Gastroesophageal sphincter (tissue), 4 donors: ENCODE results near the gene CELSR1. TPM values are rescaled to one million over a fixed set of nuclear protein-coding genes. Genes with fewer than 3 reads are reported as not detected.
A peak's percentile ranks its signal among the peaks of the same experiment; 100 is the strongest.

ENCODE experiments used
- ATAC-seq: fragments of 150-250 bp; one replicate; pipeline ENCODE4 v1.9.1; 2016; ENCODE audit warnings: mild to moderate bottlenecking, moderate library complexity
- H3K27ac ChIP-seq, 4 donors: fragments of 200-600 bp; sonication (generic) in 3 of 4; 1 replicate in 3 of 4; 2 replicates in 1 of 4; pipeline ENCODE4 v1.5.1; 2016 to 2019
- H3K27me3 ChIP-seq: fragments of 200-600 bp; sonication (generic); one replicate; pipeline ENCODE4 v1.5.1; 2019
- H3K36me3 ChIP-seq, 2 donors: fragments of 200-600 bp; sonication (generic); one replicate each; pipeline ENCODE4 v1.5.1; 2019; ENCODE audit warnings: control low read depth in 1 of 2
- H3K4me1 ChIP-seq, 3 donors: fragments of 200-600 bp; sonication (generic); 1 replicate in 2 of 3; 2 replicates in 1 of 3; pipeline ENCODE4 v1.5.1; 2016 to 2019; ENCODE audit warnings: control low read depth in 2 of 3
- H3K4me3 ChIP-seq, 2 donors: fragments of 200-600 bp; sonication (generic); one replicate each; pipeline ENCODE4 v1.5.1; 2019; ENCODE audit warnings: mild to moderate bottlenecking in 1 of 2, moderate library complexity in 1 of 2
- H3K9me3 ChIP-seq, 3 donors: fragments of 200-600 bp; sonication (generic); one replicate each; pipeline ENCODE4 v1.5.1; 2017 to 2019; ENCODE audit warnings: control low read depth in 2 of 3
- EP300 ChIP-seq: sonication (generic); formaldehyde crosslinking; IDR thresholded peaks from one replicate; pipeline ENCODE4 v1.6.1; 2017; ENCODE audit warnings: antibody characterized with exemption, mild to moderate bottlenecking
- POLR2A ChIP-seq, 2 donors: fragments of 450-650 bp; IDR thresholded peaks; one replicate each; pipeline ENCODE4 v1.6.1; 2017; ENCODE audit warnings: antibody characterized with exemption in 2 of 2, mild to moderate bottlenecking in 2 of 2, moderate library complexity in 1 of 2
- POLR2AphosphoS5 ChIP-seq: sonication (generic); formaldehyde crosslinking; IDR thresholded peaks from one replicate; pipeline ENCODE4 v1.6.1; 2017; ENCODE audit warnings: antibody characterized with exemption
- WGBS, 2 donors: methylation state at CpG; one replicate each; pipeline ENCODE4 v1.1.5; 2018; ENCODE audit warnings: low coverage in 1 of 2; 5-methylcytosine and 5-hydroxymethylcytosine counted together
- total RNA-seq, 4 donors: library from RNA; depleted of rRNA; stranded (reverse); fragments of >200 nt; gene quantifications; one replicate each; pipeline ENCODE4 v1.1.0, GENCODE V29; 2016
- TF ChIP-seq, protein P1 (sequence below), 4 experiments: fragments of 200-600 bp in 2 of 4; fragments of 450-650 bp in 2 of 4; sonication (generic) in 1 of 4; IDR thresholded peaks; one replicate each; pipeline ENCODE4 v1.5.1; 2017 to 2019; ENCODE audit warnings: antibody characterized with exemption in 4 of 4, mild to moderate bottlenecking in 2 of 4, moderate library complexity in 2 of 4

The CELSR1 gene
- total RNA-seq, 4 donors from 2014 or later: 1.7 to 4.8 (median 4.3) TPM

DNA sequence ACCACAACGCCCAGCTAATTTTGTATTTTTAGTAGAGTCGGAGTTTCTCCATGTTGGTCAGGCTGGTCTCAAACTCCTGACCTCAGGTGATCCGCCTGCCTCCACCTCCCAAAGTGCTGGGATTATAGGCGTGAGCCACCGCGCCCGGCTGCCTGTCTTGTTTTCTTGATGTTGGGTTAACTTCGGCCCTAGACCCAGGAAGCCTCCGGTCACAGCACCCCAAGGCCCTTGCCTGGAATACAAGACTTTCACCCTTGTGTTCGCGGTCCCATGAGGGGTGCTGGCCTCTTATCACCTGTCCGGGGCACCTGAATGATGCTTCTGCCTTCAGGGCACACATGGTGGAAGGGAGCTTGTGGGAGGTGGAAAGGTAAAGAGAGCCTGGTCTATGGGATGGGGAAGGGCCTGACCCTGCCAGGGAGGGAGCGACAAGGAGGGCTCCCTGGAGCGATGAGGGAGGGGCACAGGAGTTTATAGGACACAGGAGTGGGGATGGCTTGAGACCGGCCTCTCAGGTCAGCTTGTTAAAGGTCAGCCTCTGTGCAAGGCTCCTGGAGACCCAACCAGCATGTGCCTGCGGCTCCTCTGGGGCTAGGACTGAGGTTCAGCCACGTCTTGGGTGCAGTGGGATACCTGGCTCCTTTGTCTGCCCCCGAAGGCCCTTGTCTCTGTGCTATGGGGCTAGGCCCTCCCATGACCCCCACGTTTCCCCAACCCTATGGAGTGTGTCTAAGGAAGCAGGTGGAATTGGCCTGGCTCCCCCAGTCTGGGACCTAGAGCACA is 48.1 kb upstream of the CELSR1 start:
- no peak overlapping the region for H3K4me3 ChIP-seq
- H3K36me3 ChIP-seq: no peaks in the 10 kb centered on the region
- no peak for ATAC-seq
- 92 to 100% methylated on average over 3 to 8 of the region's 19 CpGs for WGBS, 2 donors
- H3K9me3 ChIP-seq: no peaks in the 10 kb centered on the region
- no peak overlapping the region for H3K27ac ChIP-seq
- TF ChIP-seq POLR2A (IDR thresholded peaks at IDR 0.05): no peak
- TF ChIP-seq EP300: no peak
- TF ChIP-seq POLR2AphosphoS5: no peak
- TF ChIP-seq, protein P1, sequence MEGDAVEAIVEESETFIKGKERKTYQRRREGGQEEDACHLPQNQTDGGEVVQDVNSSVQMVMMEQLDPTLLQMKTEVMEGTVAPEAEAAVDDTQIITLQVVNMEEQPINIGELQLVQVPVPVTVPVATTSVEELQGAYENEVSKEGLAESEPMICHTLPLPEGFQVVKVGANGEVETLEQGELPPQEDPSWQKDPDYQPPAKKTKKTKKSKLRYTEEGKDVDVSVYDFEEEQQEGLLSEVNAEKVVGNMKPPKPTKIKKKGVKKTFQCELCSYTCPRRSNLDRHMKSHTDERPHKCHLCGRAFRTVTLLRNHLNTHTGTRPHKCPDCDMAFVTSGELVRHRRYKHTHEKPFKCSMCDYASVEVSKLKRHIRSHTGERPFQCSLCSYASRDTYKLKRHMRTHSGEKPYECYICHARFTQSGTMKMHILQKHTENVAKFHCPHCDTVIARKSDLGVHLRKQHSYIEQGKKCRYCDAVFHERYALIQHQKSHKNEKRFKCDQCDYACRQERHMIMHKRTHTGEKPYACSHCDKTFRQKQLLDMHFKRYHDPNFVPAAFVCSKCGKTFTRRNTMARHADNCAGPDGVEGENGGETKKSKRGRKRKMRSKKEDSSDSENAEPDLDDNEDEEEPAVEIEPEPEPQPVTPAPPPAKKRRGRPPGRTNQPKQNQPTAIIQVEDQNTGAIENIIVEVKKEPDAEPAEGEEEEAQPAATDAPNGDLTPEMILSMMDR (IDR thresholded peaks at IDR 0.05): no peak
- H3K4me1 ChIP-seq: peaks cover 0 to 54% (median 14%) of the 10 kb centered on the region in 3 donors
- no peaks in the 10 kb centered on the region for H3K27me3 ChIP-seq

DNA sequence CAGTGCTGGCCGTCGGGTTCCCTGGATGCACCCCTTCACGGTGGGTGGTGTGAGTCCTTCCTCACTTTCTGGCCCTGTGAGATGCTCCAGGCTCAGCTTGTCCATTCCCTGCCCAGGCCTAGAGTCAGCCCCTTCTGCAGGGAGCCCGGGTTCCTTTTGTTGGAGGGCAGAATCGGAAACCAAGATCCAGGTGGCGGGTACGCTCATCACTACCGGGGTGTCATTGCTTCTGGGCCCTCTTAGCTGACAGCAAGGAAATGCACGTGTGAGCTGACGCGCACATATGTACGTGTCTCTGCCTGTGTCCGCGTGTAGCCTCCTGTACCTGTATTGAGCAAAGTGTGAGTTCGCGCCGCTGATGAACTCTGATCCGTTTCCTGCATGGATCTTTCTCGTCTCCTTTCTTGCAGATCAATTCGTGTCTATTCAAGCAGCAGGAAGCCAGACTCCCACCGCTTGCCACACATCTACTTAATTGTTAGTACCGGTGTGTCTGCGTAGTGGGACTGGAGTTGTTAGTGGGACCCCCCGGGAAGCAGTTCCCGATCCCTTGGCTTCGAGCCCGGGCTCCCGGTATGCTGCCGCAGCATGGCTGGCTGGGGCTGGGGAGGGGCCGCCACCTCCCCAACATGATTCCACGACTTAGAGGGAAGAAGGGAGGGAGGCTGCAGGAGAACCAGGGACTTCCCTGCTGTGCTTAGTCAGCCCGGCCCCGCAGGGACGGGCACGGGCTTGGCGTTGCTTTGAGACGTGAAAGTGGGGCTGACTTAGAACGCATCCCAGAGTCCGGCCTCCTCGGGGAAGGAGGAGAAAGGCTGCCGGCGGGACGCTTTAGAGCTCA is 46.9 kb upstream of the CELSR1 start:
- Histone ChIP-seq H3K4me1 (peaks cover 0 to 66% (median 24%) of the 10 kb centered on the region in 3 donors), H3K27ac (no peak overlapping the region), H3K36me3 (no peaks in the 10 kb centered on the region), H3K27me3 (no peaks in the 10 kb centered on the region), H3K9me3 (no peaks in the 10 kb centered on the region), H3K4me3 (peak overlapping the region in 1 of 2 donors; percentile 6)
- WGBS, 2 donors: 62 to 65% methylated on average over 10 to 26 of the region's 43 CpGs
- no peak for ATAC-seq
- TF ChIP-seq EP300: no peak
- TF ChIP-seq POLR2AphosphoS5: no peak
- TF ChIP-seq, protein P1 (IDR thresholded peaks at IDR 0.05): no peak
- no peak for TF ChIP-seq POLR2A (IDR thresholded peaks at IDR 0.05)

DNA sequence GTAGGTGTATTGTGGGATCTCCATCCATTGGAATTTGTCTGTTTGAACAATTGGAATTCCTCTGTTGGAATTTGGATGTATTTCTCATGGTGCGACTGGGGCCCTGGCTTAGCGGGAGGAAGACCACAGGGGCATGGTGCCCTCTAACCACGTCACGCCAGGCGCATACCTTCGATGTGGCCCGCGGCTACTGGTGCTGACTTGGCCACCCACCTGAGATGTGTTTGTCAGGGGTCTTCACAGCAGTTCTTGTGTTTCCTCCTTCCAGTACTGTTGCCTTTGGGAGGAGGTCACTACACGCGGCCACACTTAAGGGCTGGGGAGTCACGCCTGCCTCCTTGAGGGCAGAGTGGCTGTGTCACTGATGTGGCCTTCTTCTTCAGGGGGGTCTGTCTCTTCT is 46.2 kb upstream of the CELSR1 start:
- 92 to 100% methylated on average over 3 to 7 of the region's 11 CpGs for WGBS, 2 donors
- no peaks in the 10 kb centered on the region for H3K27me3 ChIP-seq
- peaks cover 0 to 74% (median 32%) of the 10 kb centered on the region in 3 donors for H3K4me1 ChIP-seq
- H3K27ac ChIP-seq: no peak overlapping the region
- H3K36me3 ChIP-seq: no peaks in the 10 kb centered on the region
- H3K4me3 ChIP-seq: no peak overlapping the region
- ATAC-seq: no peak
- TF ChIP-seq, protein P1 (IDR thresholded peaks at IDR 0.05): no peak
- TF ChIP-seq POLR2A (IDR thresholded peaks at IDR 0.05) (no peak), EP300 (no peak), POLR2AphosphoS5 (no peak)
- no peaks in the 10 kb centered on the region for H3K9me3 ChIP-seq

DNA sequence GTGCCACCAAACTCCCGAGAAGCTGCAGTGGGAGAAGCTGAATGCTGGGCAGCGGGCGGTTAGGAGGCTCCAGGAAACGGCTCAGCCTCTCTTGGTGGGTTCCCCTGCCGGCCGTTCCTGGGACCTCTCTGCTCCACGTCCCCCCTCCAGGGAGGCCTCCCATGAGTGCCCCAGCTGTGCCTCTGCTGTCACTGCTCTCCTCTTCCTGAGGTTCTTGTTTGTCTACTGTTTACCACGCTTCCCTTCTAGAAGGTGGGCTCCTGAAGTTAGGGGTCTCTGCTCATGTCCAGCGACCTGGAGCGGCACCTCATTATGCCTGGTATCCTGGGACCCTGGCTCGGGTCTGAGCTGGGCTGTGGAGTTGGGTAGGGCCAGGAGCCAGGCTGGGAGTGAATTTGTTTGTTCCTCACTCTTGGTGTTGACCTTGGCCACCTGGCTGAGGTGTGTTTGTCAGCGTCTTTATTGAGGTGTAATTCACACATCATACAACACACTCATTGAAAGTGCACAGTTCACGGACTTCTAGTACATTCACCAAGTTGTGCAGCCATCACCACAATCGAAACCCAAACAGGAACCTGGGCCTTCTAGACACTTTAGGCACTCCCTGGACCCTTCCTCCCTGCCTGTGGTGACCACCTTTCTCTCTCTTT is 45.0 kb upstream of the CELSR1 start:
- Histone ChIP-seq H3K4me1 (peaks cover 0 to 76% (median 42%) of the 10 kb centered on the region in 3 donors), H3K27ac (no peak overlapping the region), H3K9me3 (no peaks in the 10 kb centered on the region), H3K36me3 (no peaks in the 10 kb centered on the region), H3K4me3 (no peak overlapping the region), H3K27me3 (no peaks in the 10 kb centered on the region)
- TF ChIP-seq EP300: no peak
- TF ChIP-seq, protein P1 (IDR thresholded peaks at IDR 0.05): no peak
- TF ChIP-seq POLR2A (IDR thresholded peaks at IDR 0.05): no peak
- no peak for TF ChIP-seq POLR2AphosphoS5
- 80 to 87% methylated on average over 1 to 4 of the region's 14 CpGs for WGBS, 2 donors
- no peak for ATAC-seq
